Measurements from ENCODE around the gene CRNN.

The CRNN gene

GRCh38 chr1:152413909-152414308 lies at the start of gene CRNN:
TSS of gene CRNN (minus strand) at chr1:152414263. CDS start at chr1:152412233, 2,030 bp downstream.
- H3K4me3 Mint-ChIP-seq = no peak within 1 kb of the TSS
- no peaks in the 10 kb centered on the region for H3K36me3 Mint-ChIP-seq
- ATAC-seq = no peak
- peaks cover 34% of the 10 kb centered on the region for H3K27me3 Mint-ChIP-seq
- H3K27ac Mint-ChIP-seq = no peak within 1 kb of the TSS
- H3K4me1 Mint-ChIP-seq = no peaks in the 10 kb centered on the region
- H3K9me3 Mint-ChIP-seq = no peaks in the 10 kb centered on the region

- Mint-ChIP-seq H3K4me3 (no peak overlapping the region), H3K9me3 (peaks cover 3% of the 10 kb centered on the region), H3K27me3 (peaks cover 8% of the 10 kb centered on the region), H3K36me3 (no peaks in the 10 kb centered on the region), H3K27ac (no peak overlapping the region), H3K4me1 (peaks cover 30% of the 10 kb centered on the region)
- no peak for ATAC-seq
Observed at GRCh38 chr1:152462636-152463035, 48.6 kb upstream of the CRNN start.

- Mint-ChIP-seq H3K36me3 (no peaks in the 10 kb centered on the region), H3K27ac (no peak overlapping the region), H3K4me3 (no peak overlapping the region), H3K9me3 (no peaks in the 10 kb centered on the region), H3K4me1 (peaks cover 30% of the 10 kb centered on the region), H3K27me3 (no peaks in the 10 kb centered on the region)
- no peak for ATAC-seq
Observed at GRCh38 chr1:152461544-152461943, 47.5 kb upstream of the CRNN start.

GRCh38 chr1:152460529-152460899 lies 46.5 kb upstream of the CRNN start:
- ATAC-seq = no peak
- H3K9me3 Mint-ChIP-seq = no peaks in the 10 kb centered on the region
- no peaks in the 10 kb centered on the region for H3K36me3 Mint-ChIP-seq
- H3K4me1 Mint-ChIP-seq = peaks cover 30% of the 10 kb centered on the region
- H3K4me3 Mint-ChIP-seq = peak overlapping the region; percentile 74
- no peaks in the 10 kb centered on the region for H3K27me3 Mint-ChIP-seq
- peak overlapping the region; percentile 91 for H3K27ac Mint-ChIP-seq

- Mint-ChIP-seq H3K4me3 (peak overlapping the region; percentile 74), H3K36me3 (no peaks in the 10 kb centered on the region), H3K27ac (peak overlapping the region; percentile 91), H3K27me3 (no peaks in the 10 kb centered on the region), H3K4me1 (peaks cover 30% of the 10 kb centered on the region), H3K9me3 (no peaks in the 10 kb centered on the region)
- peak; percentile 96 for ATAC-seq
Observed at GRCh38 chr1:152459596-152460528, 45.8 kb upstream of the CRNN start.

GRCh38 chr1:152458384-152459185 lies 44.5 kb upstream of the CRNN start:
- peaks cover 30% of the 10 kb centered on the region for H3K4me1 Mint-ChIP-seq
- H3K27me3 Mint-ChIP-seq = no peaks in the 10 kb centered on the region
- ATAC-seq = peak; percentile 60
- no peak overlapping the region for H3K4me3 Mint-ChIP-seq
- H3K36me3 Mint-ChIP-seq = no peaks in the 10 kb centered on the region
- no peaks in the 10 kb centered on the region for H3K9me3 Mint-ChIP-seq
- H3K27ac Mint-ChIP-seq = peak overlapping the region; percentile 91

GRCh38 chr1:152457561-152457960 lies 43.5 kb upstream of the CRNN start:
- H3K4me1 Mint-ChIP-seq = peaks cover 30% of the 10 kb centered on the region
- H3K27ac Mint-ChIP-seq = no peak overlapping the region
- H3K9me3 Mint-ChIP-seq = no peaks in the 10 kb centered on the region
- H3K36me3 Mint-ChIP-seq = no peaks in the 10 kb centered on the region
- no peak overlapping the region for H3K4me3 Mint-ChIP-seq
- ATAC-seq = no peak
- no peaks in the 10 kb centered on the region for H3K27me3 Mint-ChIP-seq

- Mint-ChIP-seq H3K27ac (no peak overlapping the region), H3K36me3 (no peaks in the 10 kb centered on the region), H3K4me3 (no peak overlapping the region), H3K9me3 (no peaks in the 10 kb centered on the region), H3K27me3 (no peaks in the 10 kb centered on the region), H3K4me1 (peaks cover 30% of the 10 kb centered on the region)
- ATAC-seq = no peak
Observed at GRCh38 chr1:152457071-152457470, 43.0 kb upstream of the CRNN start.

GRCh38 chr1:152451254-152451653 lies 37.2 kb upstream of the CRNN start:
- Mint-ChIP-seq H3K27ac (no peak overlapping the region), H3K4me1 (no peaks in the 10 kb centered on the region), H3K27me3 (no peaks in the 10 kb centered on the region), H3K36me3 (no peaks in the 10 kb centered on the region), H3K4me3 (no peak overlapping the region), H3K9me3 (no peaks in the 10 kb centered on the region)
- ATAC-seq = no peak

- no peak overlapping the region for H3K27ac Mint-ChIP-seq
- no peak for ATAC-seq
- H3K4me1 Mint-ChIP-seq = no peaks in the 10 kb centered on the region
- no peaks in the 10 kb centered on the region for H3K9me3 Mint-ChIP-seq
- H3K27me3 Mint-ChIP-seq = no peaks in the 10 kb centered on the region
- H3K4me3 Mint-ChIP-seq = no peak overlapping the region
- H3K36me3 Mint-ChIP-seq = no peaks in the 10 kb centered on the region
Observed at GRCh38 chr1:152449661-152450060, 35.6 kb upstream of the CRNN start.

- Mint-ChIP-seq H3K9me3 (no peaks in the 10 kb centered on the region), H3K27ac (no peak overlapping the region), H3K27me3 (no peaks in the 10 kb centered on the region), H3K4me1 (no peaks in the 10 kb centered on the region), H3K4me3 (no peak overlapping the region), H3K36me3 (no peaks in the 10 kb centered on the region)
- no peak for ATAC-seq
Observed at GRCh38 chr1:152448496-152448895, 34.4 kb upstream of the CRNN start.

- Mint-ChIP-seq H3K9me3 (no peaks in the 10 kb centered on the region), H3K27me3 (no peaks in the 10 kb centered on the region), H3K36me3 (no peaks in the 10 kb centered on the region), H3K4me3 (no peak overlapping the region), H3K4me1 (no peaks in the 10 kb centered on the region), H3K27ac (no peak overlapping the region)
- ATAC-seq = no peak
Observed at GRCh38 chr1:152448095-152448494, 34.0 kb upstream of the CRNN start.

GRCh38 chr1:152447484-152447883 lies 33.4 kb upstream of the CRNN start:
- Mint-ChIP-seq H3K27me3 (no peaks in the 10 kb centered on the region), H3K9me3 (no peaks in the 10 kb centered on the region), H3K27ac (no peak overlapping the region), H3K4me1 (no peaks in the 10 kb centered on the region), H3K36me3 (no peaks in the 10 kb centered on the region), H3K4me3 (no peak overlapping the region)
- no peak for ATAC-seq

- ATAC-seq = no peak
- H3K36me3 Mint-ChIP-seq = no peaks in the 10 kb centered on the region
- no peak overlapping the region for H3K4me3 Mint-ChIP-seq
- no peaks in the 10 kb centered on the region for H3K9me3 Mint-ChIP-seq
- H3K27me3 Mint-ChIP-seq = peaks cover 4% of the 10 kb centered on the region
- no peak overlapping the region for H3K27ac Mint-ChIP-seq
- peaks cover 7% of the 10 kb centered on the region for H3K4me1 Mint-ChIP-seq
Observed at GRCh38 chr1:152444045-152444444, 30.0 kb upstream of the CRNN start.

GRCh38 chr1:152442765-152443164 lies 28.7 kb upstream of the CRNN start:
- Mint-ChIP-seq H3K4me1 (peaks cover 7% of the 10 kb centered on the region), H3K27ac (no peak overlapping the region), H3K9me3 (no peaks in the 10 kb centered on the region), H3K27me3 (peaks cover 17% of the 10 kb centered on the region), H3K4me3 (no peak overlapping the region), H3K36me3 (no peaks in the 10 kb centered on the region)
- ATAC-seq = no peak

GRCh38 chr1:152442301-152442700 lies 28.2 kb upstream of the CRNN start:
- no peak overlapping the region for H3K27ac Mint-ChIP-seq
- peaks cover 22% of the 10 kb centered on the region for H3K27me3 Mint-ChIP-seq
- no peaks in the 10 kb centered on the region for H3K9me3 Mint-ChIP-seq
- peaks cover 7% of the 10 kb centered on the region for H3K4me1 Mint-ChIP-seq
- H3K36me3 Mint-ChIP-seq = no peaks in the 10 kb centered on the region
- no peak overlapping the region for H3K4me3 Mint-ChIP-seq
- ATAC-seq = no peak

Data from stimulated activated memory B cell treated with anti-CD40 and anti-IgM and Interleukin-4, amounts not matched to agents 10 μg/mL and 1 μg/mL and 100 μg/mL, for 72 hours (primary cell).